SK-N-MC (cell line): ENCODE measurements around the gene SSC5D.

ENCODE experiments used
- DNase-seq: peaks from one replicate; pipeline ENCODE4 v3.0.0-alpha.2; 2011; ENCODE audit warnings: low read depth, low spot score
- H3K27ac ChIP-seq: fragments of 200-600 bp; sonication (generic); 2 replicates; pipeline ENCODE4 v1.5.1; 2016; ENCODE audit warnings: mixed run types
- H3K36me3 ChIP-seq: fragments of 200-600 bp; sonication (generic); 2 replicates; pipeline ENCODE4 v1.6.1; 2017; ENCODE audit warnings: antibody characterized with exemption, low read length, mixed read lengths; ENCODE audit not compliant: insufficient read depth
- H3K4me3 ChIP-seq: fragments of 200-600 bp; sonication (generic); 2 replicates; pipeline ENCODE4 v1.5.1; 2016
- H3K9ac ChIP-seq: fragments of 200-600 bp; sonication (generic); 2 replicates; pipeline ENCODE4 v1.8.0; 2017; ENCODE audit warnings: mixed run types, mixed read lengths; ENCODE audit not compliant: insufficient read length
- H3K9me3 ChIP-seq: fragments of 200-600 bp; sonication (generic); 2 replicates; pipeline ENCODE4 v1.6.1; 2017; ENCODE audit warnings: low read depth, mild to moderate bottlenecking, antibody characterized with exemption, low read length, moderate library complexity, mixed read lengths
- EZH2 ChIP-seq: fragments of 200-600 bp; sonication (generic); IDR thresholded peaks from one replicate; pipeline ENCODE4 v1.6.1; 2017; ENCODE audit warnings: antibody characterized with exemption
- FOXP2 ChIP-seq: optimal IDR thresholded peaks from 2 replicates; pipeline ENCODE3; 2011; ENCODE audit warnings: mild to moderate bottlenecking, moderate library complexity; ENCODE audit not compliant: insufficient read depth; ENCODE audit errors: extremely low read length, control extremely low read depth
- POLR2AphosphoS5 ChIP-seq: IDR thresholded peaks from 2 replicates; pipeline ENCODE4 v1.6.1; 2012; ENCODE audit warnings: mild to moderate bottlenecking, low read depth, low read length, borderline replicate concordance

Gene SSC5D

GRCh38 chr19:55563261-55563690, 75.0 kb downstream of the SSC5D start:
- Histone ChIP-seq H3K27ac (no peak overlapping the region), H3K9me3 (no peaks in the 10 kb centered on the region), H3K9ac (no peak overlapping the region), H3K4me3 (no peak overlapping the region), H3K36me3 (no peaks in the 10 kb centered on the region)
- TF ChIP-seq FOXP2 (no peak), POLR2AphosphoS5 (no peak), EZH2 (no peak)
- DNase-seq, result no peak

- Histone ChIP-seq H3K9me3 (no peaks in the 10 kb centered on the region), H3K4me3 (no peak overlapping the region), H3K9ac (no peak overlapping the region), H3K36me3 (no peaks in the 10 kb centered on the region), H3K27ac (no peak overlapping the region)
- DNase-seq, result no peak
- TF ChIP-seq EZH2 (no peak), POLR2AphosphoS5 (no peak), FOXP2 (no peak)
Measured at GRCh38 chr19:55566823-55567222, 78.6 kb downstream of the SSC5D start.

DNA sequence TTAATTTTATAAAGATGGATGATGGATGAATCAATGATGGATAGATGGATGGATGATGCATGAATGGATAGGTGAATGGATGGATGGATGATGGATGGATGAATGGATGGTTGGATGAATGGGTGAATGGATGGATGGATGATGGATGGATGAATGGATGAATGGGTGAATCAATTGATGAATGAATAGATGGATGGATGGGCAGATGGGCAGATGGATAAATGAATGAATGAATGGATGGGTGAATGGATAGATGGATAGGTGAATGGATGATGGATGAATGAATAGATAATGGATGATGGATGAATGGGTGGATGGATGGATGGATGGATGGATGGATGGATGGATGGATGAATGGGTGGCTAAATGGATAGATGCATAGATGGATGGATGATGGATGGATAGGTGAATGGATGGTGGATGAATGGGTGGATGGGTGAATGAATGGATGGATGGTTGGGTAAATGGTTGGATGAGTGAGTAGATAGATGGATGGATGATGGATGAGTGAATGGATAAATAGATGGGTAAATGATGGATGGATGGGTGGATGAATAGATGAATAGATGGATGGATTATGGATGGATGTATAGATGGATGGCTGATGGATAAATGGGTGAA, 79.6 kb downstream of the SSC5D start:
- H3K9me3 ChIP-seq, result no peaks in the 10 kb centered on the region
- no peaks in the 10 kb centered on the region for H3K36me3 ChIP-seq
- H3K27ac ChIP-seq, result no peak overlapping the region
- no peak for TF ChIP-seq POLR2AphosphoS5
- no peak overlapping the region for H3K4me3 ChIP-seq
- DNase-seq, result no peak
- no peak overlapping the region for H3K9ac ChIP-seq
